ENCODE data around the gene MLKL.
"Not testable (repeated sequence)": the region's sequence is repeated elsewhere in the genome, so short reads cannot be mapped to it uniquely, and the experiment has no call there.

MLKL gene

DNA sequence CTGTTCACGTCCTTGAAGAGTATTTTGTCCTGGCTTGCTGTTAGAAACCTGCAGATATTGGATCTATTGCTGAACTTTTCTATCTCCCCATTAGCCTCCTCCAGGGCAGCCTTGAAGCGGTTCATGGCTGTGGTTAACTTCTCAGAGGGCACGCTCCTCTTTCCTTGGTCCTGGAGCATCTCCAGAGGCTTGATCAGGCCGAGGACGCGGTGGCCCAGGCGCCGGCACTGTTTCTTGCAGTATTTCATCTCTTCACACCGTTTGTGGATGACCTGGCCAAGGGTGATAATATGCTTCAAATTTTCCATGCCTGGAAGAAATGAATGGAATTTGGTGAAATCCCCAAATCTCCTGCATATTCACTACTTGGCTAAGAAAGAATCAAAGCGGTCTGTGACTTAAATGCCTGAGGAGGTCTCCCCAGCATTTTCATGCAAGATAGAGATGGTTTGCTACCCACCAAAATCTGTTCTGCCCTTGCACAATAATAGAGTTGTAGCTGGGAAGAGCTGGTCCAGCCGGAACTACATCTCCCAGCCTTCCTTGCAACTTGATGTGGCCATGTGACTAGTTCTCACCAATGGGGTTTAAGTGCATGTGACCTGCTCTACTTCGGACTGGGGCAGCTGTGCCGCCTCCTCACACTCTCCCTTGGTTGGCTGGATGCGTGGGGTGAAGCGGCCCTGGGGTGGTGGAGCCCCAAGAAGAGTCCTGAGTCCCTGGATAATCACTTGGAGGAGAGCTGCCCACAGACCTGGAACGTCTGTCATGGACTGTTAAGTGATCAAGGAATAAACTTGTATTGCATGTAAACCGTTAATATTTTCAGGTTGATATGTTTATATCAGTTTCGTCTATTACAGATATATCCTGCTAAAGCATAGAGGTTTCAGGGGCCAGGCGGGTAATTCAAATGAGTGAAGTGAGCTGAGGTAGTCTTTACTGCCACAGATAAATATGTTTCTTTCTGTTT, 4.9 kb downstream of the MLKL start:
- peak; percentile 87 for DNase-seq

GRCh38 chr16:74691093-74691855, 9.4 kb downstream of the MLKL start:
- DNase-seq = no peak

GRCh38 chr16:74682556-74682955, 18.1 kb downstream of the MLKL start:
- no peak for DNase-seq

GRCh38 chr16:74680681-74681080, 20.0 kb downstream of the MLKL start:
- no peak for DNase-seq

GRCh38 chr16:74679983-74680382, 20.7 kb downstream of the MLKL start:
- DNase-seq = no peak

- no peak for DNase-seq
Measured at GRCh38 chr16:74677868-74678267, 22.8 kb downstream of the MLKL start.

DNA sequence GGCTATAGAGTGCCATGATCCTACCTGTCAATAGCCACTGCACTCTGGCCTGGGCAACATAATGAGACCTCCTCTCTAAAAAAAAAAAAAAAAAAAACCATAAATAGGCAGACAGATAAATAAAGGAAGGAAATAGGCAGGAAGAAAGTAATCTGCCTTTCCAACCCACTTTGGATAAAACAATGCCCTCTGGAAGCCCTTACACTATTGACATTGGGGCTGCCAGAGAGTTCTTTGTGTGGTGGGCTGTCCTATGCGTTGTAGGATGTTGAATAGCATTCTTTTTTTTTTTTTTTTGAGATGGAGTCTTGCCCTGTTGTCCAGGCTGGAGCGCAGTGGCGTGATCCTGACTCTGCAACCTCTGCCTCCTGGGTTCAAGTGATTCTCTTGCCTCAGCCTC, 26.8 kb downstream of the MLKL start:
- DNase-seq = no peak

DNA sequence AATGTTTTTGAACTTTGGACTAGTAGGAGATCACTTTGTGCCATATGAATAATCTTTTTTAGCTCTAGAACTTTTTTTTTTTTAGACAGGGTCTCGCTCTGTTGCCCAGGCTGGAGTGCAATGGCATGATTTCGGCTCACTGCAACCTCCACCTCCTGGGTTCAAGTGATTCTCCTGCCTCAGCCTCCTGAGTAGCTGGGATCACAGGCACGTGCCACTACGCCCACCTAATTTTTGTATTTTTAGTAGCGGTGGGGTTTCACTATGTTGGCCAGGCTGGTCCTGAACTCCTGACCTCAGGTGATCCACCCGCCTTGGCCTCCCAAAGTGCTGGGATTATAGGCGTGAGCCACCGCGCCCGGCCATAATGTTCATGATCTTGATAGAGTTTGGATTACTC, 31.8 kb downstream of the MLKL start:
- not testable (repeated sequence) for DNase-seq

DNA sequence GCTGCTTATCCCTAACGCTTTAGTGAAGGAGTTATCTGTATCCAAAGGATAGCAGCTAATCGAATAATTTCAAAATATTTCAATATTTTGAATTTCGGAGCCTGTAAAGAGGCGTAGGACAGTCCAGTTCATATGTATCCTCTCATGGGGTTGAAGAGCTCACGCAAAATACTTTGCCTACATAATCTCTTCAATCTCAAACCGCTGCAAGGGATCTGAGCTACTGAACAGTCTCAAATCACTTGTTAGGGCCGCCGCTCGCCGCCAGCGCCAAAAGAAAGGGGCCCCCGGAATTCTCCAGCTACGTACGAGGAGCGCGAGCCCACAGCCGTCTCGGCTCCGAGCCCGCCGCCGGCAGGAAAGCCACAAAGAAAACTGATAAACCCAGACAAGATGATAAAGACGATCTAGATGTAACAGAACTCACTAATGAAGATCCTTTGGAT, 33.4 kb downstream of the MLKL start:
- no peak for DNase-seq

DNA sequence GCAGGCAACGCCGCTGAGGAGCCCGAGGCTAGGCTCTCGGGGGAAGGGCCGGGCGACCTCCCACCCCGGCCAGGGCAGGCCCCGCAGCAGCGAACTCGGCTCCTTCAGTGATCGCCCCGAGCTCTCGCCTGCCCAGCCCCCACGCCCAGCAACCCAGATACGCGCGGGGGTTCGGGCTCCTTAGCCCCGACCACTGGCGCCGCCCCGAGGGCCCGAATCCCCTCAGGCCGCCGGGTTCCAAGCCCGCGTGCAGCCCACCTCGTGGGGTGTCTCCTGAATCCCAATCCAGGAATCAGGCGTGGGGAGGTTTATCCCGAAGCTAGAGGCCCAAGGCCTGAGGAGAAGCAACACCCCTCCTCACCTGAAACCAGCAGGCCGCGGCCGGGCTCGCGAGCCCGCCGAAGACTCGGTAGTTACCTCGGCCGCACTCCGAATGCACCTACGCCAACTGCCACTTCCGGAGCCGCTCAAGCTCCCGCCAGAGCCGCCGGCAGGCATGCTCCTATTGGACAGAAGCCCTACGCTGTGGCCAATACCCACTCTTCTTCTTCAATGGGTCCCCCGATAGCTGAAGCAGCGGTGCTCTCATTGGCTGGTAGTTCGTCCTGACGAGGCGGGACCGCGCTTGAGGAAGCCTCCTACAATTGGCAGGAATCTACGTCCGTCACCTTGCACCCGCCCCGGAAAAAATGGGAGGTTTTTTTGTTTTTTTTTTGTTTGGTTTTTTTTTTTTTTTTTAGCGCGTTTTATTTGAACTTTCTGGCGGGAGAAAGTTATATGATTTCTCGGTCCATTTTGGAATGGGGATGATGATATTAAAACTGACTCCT, 34.0 kb downstream of the MLKL start, which contains the start of gene RFWD3:
TSS of gene RFWD3 (minus strand) at position 453 of the 830 bp plus-strand sequence. CDS start 5,428 bp downstream, outside the sequence.
- DNase-seq = peak; percentile 98

- no peak for DNase-seq
Measured at GRCh38 chr16:74666010-74666421, 34.6 kb downstream of the MLKL start.

GRCh38 chr16:74661064-74661463, 39.6 kb downstream of the MLKL start:
- DNase-seq = no peak

GRCh38 chr16:74660383-74660782, 40.3 kb downstream of the MLKL start:
- DNase-seq = no peak

GRCh38 chr16:74659041-74659440, 41.6 kb downstream of the MLKL start:
- no peak for DNase-seq

DNA sequence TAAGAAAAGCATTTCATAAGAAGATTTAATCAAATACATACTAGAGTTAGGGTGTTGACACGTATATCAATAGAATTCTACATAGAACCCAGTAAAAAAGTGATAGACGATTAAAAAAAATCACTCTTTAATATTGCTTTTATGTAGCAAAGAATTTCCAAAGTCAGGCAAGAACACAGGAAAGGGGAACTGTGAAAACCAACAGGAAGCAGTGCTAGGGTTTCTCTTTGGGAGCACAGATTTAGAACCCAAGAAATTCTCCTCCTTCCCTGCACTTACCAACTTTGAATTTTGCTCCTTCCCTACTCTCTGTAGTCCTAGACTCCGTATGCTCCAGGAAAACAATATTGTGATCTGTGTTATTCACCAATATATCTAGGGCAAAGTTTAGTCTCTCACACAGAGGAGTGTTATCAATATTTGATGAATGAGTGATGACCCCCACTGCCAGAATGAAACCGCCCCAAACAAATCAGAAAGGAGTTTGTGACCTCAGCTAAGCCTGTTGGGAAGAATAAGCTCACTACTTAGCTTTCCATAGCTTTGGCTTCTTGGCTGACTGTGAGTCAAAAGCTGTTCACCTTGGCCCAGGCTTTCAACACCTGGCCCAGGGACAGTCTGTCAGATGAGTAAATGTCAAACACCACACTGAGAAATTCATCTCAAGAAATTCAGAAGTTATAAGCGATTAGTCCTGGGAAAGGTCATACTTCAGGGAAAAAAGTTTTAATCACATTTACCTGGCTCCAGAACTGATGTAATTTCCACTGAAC, 42.6 kb downstream of the MLKL start:
- no peak for DNase-seq

DNA sequence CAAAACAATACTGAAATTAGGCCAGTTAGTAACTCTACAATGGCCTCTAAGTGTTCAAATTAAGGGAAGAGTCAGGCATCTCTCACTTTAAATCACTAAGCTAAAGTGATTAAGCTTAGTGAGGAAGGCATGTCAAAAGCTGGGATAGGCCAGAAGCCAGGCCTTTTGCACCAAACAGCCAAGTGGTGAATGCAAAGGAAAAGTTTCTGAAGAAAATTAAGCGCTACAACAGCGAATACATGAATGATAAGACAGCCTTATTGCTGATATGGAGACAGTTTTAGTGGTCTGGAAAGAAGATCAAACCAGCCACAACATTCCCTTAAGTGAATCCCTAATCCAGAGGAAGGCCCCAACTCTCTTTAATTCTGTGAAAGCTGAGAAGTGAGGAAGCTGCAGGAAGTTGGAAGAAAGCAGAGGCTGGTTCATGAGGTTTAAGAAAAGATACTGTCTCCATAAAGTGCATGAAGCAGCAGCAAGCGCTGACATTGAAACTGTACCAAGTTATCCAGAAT, 46.1 kb downstream of the MLKL start:
- no peak for DNase-seq

GRCh38 chr16:74652883-74653282, 47.8 kb downstream of the MLKL start:
- DNase-seq = not testable (repeated sequence)

DNA sequence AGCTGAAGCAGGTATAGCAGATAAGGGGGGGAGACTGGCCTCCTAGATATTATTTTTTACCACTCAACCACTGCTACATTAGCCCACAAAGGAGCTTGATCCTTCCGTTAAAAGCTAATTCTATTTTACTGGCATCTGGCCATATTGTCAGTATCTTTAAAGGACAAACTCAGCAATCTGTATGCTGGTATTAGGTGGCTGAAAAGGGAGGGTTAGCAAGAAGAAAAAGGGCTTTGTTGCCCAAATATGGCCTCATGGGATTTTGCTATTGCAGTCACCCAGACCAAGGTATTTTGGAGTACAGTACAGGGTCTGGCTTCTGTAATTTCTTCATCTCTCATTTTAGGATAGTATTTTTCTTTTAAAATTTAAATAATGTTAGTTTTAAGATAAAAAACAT, 48.4 kb downstream of the MLKL start:
- DNase-seq = no peak

DNA sequence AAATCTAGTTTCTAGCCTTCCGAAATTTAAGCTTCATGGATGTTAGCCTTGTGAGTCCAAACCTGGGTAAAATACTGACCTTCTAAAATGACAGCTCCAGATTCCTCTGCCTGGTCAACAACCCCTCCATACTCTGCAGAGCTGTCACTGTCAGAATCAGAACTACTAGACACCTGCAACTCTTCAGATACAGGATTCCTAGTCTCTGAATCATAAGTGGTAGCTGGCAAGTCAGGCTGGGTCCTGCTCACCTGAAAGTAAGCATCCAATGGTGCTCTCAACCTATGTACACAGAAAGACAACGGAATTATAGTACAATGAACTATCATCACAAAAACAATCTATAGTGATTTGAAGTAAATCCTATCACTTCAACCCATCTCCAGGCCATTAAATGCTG, 48.8 kb downstream of the MLKL start:
- DNase-seq = no peak

- no peak for DNase-seq
Measured at GRCh38 chr16:74650966-74651567, 49.6 kb downstream of the MLKL start.

DNA sequence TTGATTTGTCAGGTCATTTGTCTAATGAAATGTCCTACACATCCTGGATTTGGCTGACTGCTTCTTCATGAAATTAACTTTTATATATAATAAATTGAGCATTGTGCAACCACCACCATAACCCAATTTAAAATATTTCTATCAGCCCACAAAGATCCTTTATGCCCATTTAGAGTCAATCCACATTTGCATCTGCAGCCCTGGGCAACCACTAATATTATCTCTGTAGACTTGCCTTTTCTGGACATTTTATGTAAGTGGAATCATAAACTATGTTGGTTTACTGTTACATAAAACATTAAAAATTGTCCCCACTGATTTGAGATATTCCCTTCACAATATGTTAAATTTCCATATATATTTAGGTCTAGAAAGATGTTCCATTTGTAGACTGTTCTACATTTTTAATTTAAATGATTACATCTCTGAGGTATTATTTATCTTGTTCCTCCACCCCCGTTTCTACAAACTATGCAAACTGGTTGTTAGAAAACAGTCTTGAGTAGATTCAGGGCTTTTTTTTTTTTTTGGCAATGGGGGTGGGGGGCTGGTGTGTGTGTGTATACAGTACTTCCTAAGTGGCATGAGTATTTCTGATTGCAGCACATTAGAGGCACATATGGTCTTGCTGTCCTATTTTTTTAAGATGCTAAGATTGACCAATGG, 50.7 kb downstream of the MLKL start:
- DNase-seq = no peak
